ENCODE measurements around the gene VARS2. TPM values are rescaled to one million over a fixed set of nuclear protein-coding genes. Genes with fewer than 3 reads are reported as not detected.

VARS2 gene
- total and polyA plus RNA-seq, 11 donors = 10.7 to 28.5 (median 18.8) TPM

DNA sequence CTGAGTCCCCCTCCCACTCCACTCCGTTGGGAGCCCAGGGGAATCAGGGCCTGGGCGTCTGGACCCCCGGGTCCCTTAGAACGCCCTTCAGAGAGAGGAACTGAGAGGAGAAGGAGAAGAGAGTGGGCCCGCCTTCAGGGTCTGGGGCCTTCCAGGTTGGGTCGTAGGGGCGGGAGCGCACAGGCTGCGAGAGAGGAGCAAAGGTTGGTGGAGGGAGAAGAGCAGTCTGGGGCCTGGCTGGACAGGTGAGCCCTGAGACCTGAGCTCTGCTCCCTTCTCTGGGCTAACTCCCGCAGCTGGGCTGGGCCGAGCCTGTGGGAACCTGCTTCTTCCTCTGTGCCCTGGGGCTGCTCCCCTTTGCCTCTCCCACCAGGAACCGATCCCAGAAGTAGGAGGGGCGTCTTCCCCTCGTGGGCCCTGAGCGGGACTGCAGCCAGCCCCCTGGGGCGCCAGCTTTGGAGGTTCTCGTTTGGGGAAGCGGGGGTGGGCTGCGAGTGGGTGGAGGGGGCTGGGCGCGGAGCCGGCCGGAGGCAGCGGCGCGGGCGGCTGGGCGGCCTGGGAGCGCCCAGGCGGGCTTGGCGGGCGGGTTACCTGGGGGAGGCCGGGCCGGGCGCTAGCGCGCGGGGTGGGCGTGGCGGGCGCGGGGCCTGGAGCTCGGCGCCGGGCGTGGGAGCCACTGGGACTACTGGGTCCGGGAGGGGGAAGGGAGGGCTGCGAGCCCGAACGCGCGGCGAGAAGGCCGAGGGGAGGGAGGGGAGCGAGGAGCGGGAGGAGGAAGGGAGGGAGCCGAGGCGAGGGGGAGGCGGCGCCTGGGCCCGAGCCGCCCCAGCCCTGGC, 30.1 kb upstream of the VARS2 start, which contains the start of gene DDR1:
TSS of gene DDR1 (plus strand) at position 835 of the 836 bp plus-strand sequence. CDS start 4,211 bp downstream, outside the sequence.
- 13 to 31% (median 21%) methylated on average over 26 to 61 of the region's 62 CpGs for WGBS, 4 donors
- Histone ChIP-seq H3K4me1 (peaks cover 9 to 54% (median 34%) of the 10 kb centered on the region in 12 donors), H3K4me3 (peak within 1 kb of the TSS; percentile 37 to 93 (median 74)), H3K9me3 (no peaks in the 10 kb centered on the region), H3K36me3 (peaks cover 0 to 2% (median under 1%) of the 10 kb centered on the region in 9 donors), H3K27me3 (peaks cover 0 to 3% (median 0%) of the 10 kb centered on the region in 9 donors), H3K27ac (peak within 1 kb of the TSS; percentile 11 to 88 (median 80))
- intact Hi-C loops (cut with DNase I) = loop anchor here in 5 of 10 donors (2.0 to 10.0 kb wide), 5 partner anchors 31 to 207 kb away; partner anchors contain the start of genes PPP1R18 (in 1 of the 5) and VARS2 (in 1 of the 5)
- TF ChIP-seq POLR2A (IDR thresholded peaks at IDR 0.05) = no peak
- TF ChIP-seq, protein P1, sequence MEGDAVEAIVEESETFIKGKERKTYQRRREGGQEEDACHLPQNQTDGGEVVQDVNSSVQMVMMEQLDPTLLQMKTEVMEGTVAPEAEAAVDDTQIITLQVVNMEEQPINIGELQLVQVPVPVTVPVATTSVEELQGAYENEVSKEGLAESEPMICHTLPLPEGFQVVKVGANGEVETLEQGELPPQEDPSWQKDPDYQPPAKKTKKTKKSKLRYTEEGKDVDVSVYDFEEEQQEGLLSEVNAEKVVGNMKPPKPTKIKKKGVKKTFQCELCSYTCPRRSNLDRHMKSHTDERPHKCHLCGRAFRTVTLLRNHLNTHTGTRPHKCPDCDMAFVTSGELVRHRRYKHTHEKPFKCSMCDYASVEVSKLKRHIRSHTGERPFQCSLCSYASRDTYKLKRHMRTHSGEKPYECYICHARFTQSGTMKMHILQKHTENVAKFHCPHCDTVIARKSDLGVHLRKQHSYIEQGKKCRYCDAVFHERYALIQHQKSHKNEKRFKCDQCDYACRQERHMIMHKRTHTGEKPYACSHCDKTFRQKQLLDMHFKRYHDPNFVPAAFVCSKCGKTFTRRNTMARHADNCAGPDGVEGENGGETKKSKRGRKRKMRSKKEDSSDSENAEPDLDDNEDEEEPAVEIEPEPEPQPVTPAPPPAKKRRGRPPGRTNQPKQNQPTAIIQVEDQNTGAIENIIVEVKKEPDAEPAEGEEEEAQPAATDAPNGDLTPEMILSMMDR (IDR thresholded peaks at IDR 0.05) = no peak
- ATAC-seq (peak; percentile 7 to 76 (median 70)), DNase-seq (peak; percentile 79 to 87 (median 84))

DNA sequence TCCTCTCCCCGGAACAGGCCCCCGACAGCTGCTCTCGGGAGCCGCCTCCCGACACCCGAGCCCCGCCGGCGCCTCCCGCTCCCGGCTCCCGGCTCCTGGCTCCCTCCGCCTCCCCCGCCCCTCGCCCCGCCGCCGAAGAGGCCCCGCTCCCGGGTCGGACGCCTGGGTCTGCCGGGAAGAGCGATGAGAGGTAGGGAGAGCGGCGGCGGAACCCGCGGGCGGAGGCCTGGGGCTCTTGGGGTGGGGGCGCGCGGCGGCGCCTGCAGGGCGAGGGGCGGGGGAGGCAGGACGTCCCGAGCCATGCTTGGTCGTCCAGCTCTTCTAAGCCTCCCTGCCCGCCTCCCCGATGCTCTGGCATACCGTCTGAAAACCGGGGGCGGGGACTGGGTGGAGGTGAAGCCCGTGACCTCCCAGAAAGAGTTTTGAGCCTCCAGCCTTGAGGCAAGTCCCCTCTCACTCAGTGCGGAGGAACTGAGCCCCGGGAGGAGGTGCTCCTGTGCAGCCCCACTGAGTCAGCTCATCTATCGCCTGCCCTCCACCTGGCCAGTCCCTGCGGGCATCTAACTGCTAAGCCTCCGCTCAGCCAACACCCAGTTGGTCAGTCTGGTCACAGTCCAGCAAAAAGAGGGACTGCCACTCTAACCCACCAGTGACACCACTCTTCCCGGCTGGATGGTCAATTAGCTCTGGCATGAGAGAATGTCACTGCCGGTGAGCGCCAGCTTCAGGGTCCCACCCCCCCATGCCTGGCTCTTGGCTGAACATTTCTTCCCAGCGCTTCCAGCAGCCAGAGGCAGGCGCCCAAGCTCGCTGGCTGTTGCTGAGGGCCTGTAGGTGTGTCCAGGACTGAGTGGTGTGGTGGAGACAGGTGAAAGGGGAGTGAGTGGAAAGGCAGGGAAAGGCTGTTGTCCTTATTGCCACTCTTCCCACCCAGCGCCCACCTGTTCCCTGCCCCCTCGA, 29.2 kb upstream of the VARS2 start:
- peak in 3 of 5 donors; percentile 50 to 57 (median 53) for DNase-seq
- ATAC-seq = peak; percentile 14 to 50 (median 24)
- Histone ChIP-seq H3K4me3 (peak overlapping the region; percentile 37 to 93 (median 74)), H3K27me3 (peaks cover 0 to 3% (median 0%) of the 10 kb centered on the region in 9 donors), H3K9me3 (no peaks in the 10 kb centered on the region), H3K4me1 (peaks cover 9 to 54% (median 34%) of the 10 kb centered on the region in 12 donors), H3K27ac (peak overlapping the region; percentile 11 to 88 (median 80)), H3K36me3 (peaks cover 0 to 10% (median 4%) of the 10 kb centered on the region in 9 donors)
- TF ChIP-seq POLR2A (IDR thresholded peaks at IDR 0.05) = no peak
- TF ChIP-seq, protein P1 (IDR thresholded peaks at IDR 0.05) = no peak
- 5 to 20% (median 11%) methylated on average over 16 to 59 of the region's 59 CpGs for WGBS, 4 donors
- intact Hi-C loops (cut with DNase I) = loop anchor here in 5 of 10 donors (2.0 to 10.0 kb wide), 5 partner anchors 30 to 208 kb away; partner anchors contain the start of genes PPP1R18 (in 1 of the 5) and VARS2 (in 1 of the 5)

DNA sequence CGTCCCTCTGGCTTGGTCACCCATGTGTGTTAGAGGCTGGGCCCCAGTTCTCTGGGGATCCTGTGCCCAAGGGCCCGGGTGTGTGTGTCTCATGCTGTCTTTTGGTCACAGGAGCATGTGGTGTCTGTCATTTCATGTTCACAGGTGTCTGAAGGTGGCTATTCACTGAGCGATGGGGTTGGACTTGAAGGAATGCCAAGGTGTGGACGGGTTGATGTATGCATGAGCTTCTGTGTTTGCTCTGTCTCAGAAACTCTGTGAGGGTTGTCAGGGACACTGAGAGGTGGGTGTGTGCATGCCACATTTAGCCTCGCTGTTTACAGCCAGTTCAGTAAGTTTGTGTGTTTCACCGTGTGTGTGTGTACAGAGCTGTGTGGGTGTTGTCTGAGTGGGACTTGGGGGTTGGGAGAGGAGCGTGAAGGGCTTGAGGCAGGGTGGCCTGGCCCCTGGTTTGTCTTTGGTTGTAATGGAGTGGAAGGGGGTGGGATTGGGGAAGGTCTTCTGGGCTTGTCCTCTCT, 28.5 kb upstream of the VARS2 start:
- Histone ChIP-seq H3K4me1 (peaks cover 9 to 54% (median 34%) of the 10 kb centered on the region in 12 donors), H3K9me3 (no peaks in the 10 kb centered on the region), H3K4me3 (peak overlapping the region in 10 of 12 donors; percentile 58 to 93 (median 74)), H3K27me3 (peaks cover 0 to 3% (median 0%) of the 10 kb centered on the region in 9 donors), H3K36me3 (peaks cover 0 to 18% (median 5%) of the 10 kb centered on the region in 9 donors), H3K27ac (peak overlapping the region in 10 of 12 donors; percentile 13 to 88 (median 82))
- TF ChIP-seq POLR2A (IDR thresholded peaks at IDR 0.05) = no peak
- TF ChIP-seq, protein P1 (IDR thresholded peaks at IDR 0.05) = no peak
- intact Hi-C loops (cut with DNase I) = loop anchor here in 3 of 10 donors (2.0 to 10.0 kb wide), 3 partner anchors 29 to 201 kb away; partner anchors contain the start of genes PPP1R18 (in 1 of the 3) and VARS2 (in 1 of the 3)
- DNase-seq (no peak), ATAC-seq (peak in 3 of 4 donors; percentile 3 to 30 (median 29))
- 40 to 46% (median 44%) methylated on average over 5 to 7 of the region's 7 CpGs for WGBS, 4 donors
